Keratinocyte (primary cell): ENCODE data around the gene LIMS3. TPM values are rescaled to one million over a fixed set of nuclear protein-coding genes. Genes with fewer than 3 reads are reported as not detected.
"Not testable (repeated sequence)": the region's sequence is repeated elsewhere in the genome, so short reads cannot be mapped to it uniquely, and the experiment has no call there.

Experiments used
- DNase-seq: peaks from one replicate; pipeline ENCODE4 v3.0.0-alpha.2; 2011; ENCODE audit warnings: low read depth, missing footprints, low spot score
- FAIRE-seq: peaks from 2 replicates; lab custom pipeline; 2011; peaks lifted over from hg19 to GRCh38; lab: Jason Lieb, UNC
- H2AFZ ChIP-seq: 2 replicates; pipeline ENCODE4 v1.6.0; 2012; ENCODE audit warnings: low read length, control low read depth, inconsistent platforms; ENCODE audit not compliant: control insufficient read depth
- H3K27ac ChIP-seq: 2 replicates; pipeline ENCODE4 v1.5.1; 2011; ENCODE audit warnings: low read length; ENCODE audit not compliant: control insufficient read depth, insufficient read depth
- H3K27me3 ChIP-seq: 3 replicates; pipeline ENCODE4 v1.6.0; 2011; ENCODE audit warnings: low read length; ENCODE audit not compliant: control insufficient read depth, insufficient read depth; ENCODE audit errors: extremely low read depth
- H3K36me3 ChIP-seq, 2 experiments: 2 replicates in 1 of 2; 3 replicates in 1 of 2; pipeline ENCODE4 v1.5.1; 2011; ENCODE audit warnings: low read length in 2 of 2, mild to moderate bottlenecking in 1 of 2; ENCODE audit not compliant: control insufficient read depth in 2 of 2, insufficient read depth in 2 of 2; ENCODE audit errors: extremely low read depth in 1 of 2
- H3K4me1 ChIP-seq: 3 replicates; pipeline ENCODE4 v1.5.1; 2011; ENCODE audit warnings: low read length; ENCODE audit not compliant: control insufficient read depth, insufficient read depth; ENCODE audit errors: extremely low read depth
- H3K4me2 ChIP-seq: 3 replicates; pipeline ENCODE4 v1.6.0; 2011; ENCODE audit warnings: low read depth, low read length; ENCODE audit not compliant: control insufficient read depth, insufficient read depth; ENCODE audit errors: extremely low read depth
- H3K4me3 ChIP-seq, 3 experiments: fragments of 200-600 bp in 1 of 3; sonication (generic) in 1 of 3; 2 replicates in 2 of 3; 3 replicates in 1 of 3; pipeline ENCODE4 v1.5.1; 2011 to 2016; ENCODE audit warnings: low read length in 3 of 3, mild to moderate bottlenecking in 3 of 3, control low read depth in 2 of 3, inconsistent platforms in 1 of 3, low read depth in 1 of 3, mixed read lengths in 1 of 3, mixed run types in 1 of 3, moderate library complexity in 1 of 3; ENCODE audit not compliant: control insufficient read depth in 2 of 3, insufficient read depth in 2 of 3; ENCODE audit errors: extremely low read depth in 1 of 3
- H3K79me2 ChIP-seq: 2 replicates; pipeline ENCODE4 v1.6.0; 2012; ENCODE audit warnings: low read length; ENCODE audit not compliant: control insufficient read depth, insufficient read depth
- H3K9ac ChIP-seq: 3 replicates; pipeline ENCODE4 v1.6.0; 2011; ENCODE audit warnings: low read length; ENCODE audit not compliant: control insufficient read depth, insufficient read depth; ENCODE audit errors: extremely low read depth
- H3K9me1 ChIP-seq: 3 replicates; pipeline ENCODE4 v1.6.0; 2011; ENCODE audit warnings: low read length; ENCODE audit not compliant: control insufficient read depth, insufficient read depth; ENCODE audit errors: extremely low read depth
- H3K9me3 ChIP-seq: 2 replicates; pipeline ENCODE4 v1.5.1; 2012; ENCODE audit warnings: low read depth, low read length; ENCODE audit not compliant: control insufficient read depth
- H4K20me1 ChIP-seq: 3 replicates; pipeline ENCODE4 v1.6.0; 2011; ENCODE audit warnings: low read length; ENCODE audit not compliant: control insufficient read depth, insufficient read depth; ENCODE audit errors: extremely low read depth
- dilution Hi-C: fragments of 300-500 bp; cut with MboI; formaldehyde crosslinking; loops from one replicate; pipeline ENCODE4 v1.7.0; 2020; ENCODE audit warnings: low sequenced_read_pairs; ENCODE audit not compliant: extremely low pct_ligation_motif_present
- polyA plus RNA-seq, 5 experiments: library from polyadenylated mRNA; depleted of rRNA in 3 of 5; stranded (reverse) in 3 of 5; stranded (forward) in 1 of 5; unstranded in 1 of 5; fragments of >200 nt; gene quantifications; 1 replicate in 1 of 5; 2 replicates in 3 of 5; 3 replicates in 1 of 5; pipeline versions ENCODE4 v1.2.1 to v1.2.3, GENCODE V29; 2011 to 2012; ENCODE audit warnings: missing spikeins in 2 of 5, low read depth in 1 of 5, low replicate concordance in 1 of 5

LIMS3 gene
- polyA plus RNA-seq, 1 donor (not counting 4 experiments of a cell fraction or from before 2014, with no cell fraction given), result not detected

DNA sequence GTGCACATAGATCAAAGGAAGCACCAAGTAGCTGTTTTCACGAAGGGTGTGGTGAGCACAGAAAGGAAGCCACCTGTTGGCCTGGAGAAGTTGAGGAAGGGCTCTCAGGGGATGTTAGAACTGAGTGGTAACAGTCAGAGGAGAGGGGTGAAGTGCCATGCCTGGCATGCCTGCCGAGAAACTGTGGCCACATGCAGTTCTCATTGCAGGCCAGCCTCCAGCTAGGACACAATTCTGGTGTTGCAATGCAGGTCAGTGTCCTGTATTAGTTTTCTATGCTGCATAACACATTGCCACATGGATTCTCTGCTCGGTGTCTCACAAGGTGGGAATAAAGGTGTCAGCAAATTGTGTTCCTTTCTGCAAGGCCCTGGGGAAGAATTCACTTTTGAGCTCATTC is 46.9 kb downstream of the LIMS3 start:
- H3K27me3 ChIP-seq, H3K4me3 ChIP-seq, DNase-seq, H4K20me1 ChIP-seq, H2AFZ ChIP-seq, H3K9me3 ChIP-seq, H3K27ac ChIP-seq, H3K9me1 ChIP-seq, dilution Hi-C loops, H3K4me1 ChIP-seq, H3K79me2 ChIP-seq, FAIRE-seq, H3K9ac ChIP-seq, H3K4me2 ChIP-seq, H3K36me3 ChIP-seq: not testable (repeated sequence)

DNA sequence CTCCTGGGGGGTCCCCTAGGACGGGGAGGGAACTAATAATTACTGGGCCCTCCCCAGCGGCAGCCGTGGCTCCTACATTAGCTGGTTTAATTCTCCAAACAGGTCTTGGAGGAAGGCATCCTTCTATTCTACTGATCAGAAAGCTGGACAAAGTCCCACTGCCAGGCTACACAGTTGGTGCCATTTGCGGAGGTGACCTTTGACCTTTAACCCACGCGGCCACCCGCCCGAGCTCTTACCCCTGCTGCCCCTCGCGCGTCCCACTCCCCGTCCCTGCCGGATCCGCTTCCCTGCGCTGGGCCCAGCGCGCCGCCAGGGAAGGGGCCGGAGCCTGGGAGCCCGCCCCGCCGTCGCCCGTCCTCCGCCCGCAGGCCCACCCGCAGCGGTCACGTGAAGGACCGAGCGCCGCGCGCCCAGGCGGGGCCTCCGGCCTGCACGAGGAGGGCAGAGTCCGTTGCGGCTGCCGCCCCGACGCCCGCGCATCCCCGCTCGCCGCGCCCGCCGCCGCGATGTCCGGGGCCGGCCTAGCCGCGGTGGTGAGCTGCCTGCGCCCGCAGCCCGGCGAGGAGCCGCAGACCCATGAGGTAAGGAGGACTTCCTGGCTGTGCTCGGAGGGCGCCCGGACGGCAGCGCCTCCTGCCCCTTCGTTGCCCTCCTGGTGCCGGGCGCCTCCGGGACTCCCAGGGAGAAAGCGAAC is 48.9 kb downstream of the LIMS3 start:
- H3K27me3 ChIP-seq, H3K4me2 ChIP-seq, DNase-seq, H3K27ac ChIP-seq, H3K36me3 ChIP-seq, H3K9me1 ChIP-seq, H3K9me3 ChIP-seq, H3K4me1 ChIP-seq, H4K20me1 ChIP-seq, dilution Hi-C loops, H3K79me2 ChIP-seq, H3K9ac ChIP-seq, H3K4me3 ChIP-seq, FAIRE-seq, H2AFZ ChIP-seq: not testable (repeated sequence)

DNA sequence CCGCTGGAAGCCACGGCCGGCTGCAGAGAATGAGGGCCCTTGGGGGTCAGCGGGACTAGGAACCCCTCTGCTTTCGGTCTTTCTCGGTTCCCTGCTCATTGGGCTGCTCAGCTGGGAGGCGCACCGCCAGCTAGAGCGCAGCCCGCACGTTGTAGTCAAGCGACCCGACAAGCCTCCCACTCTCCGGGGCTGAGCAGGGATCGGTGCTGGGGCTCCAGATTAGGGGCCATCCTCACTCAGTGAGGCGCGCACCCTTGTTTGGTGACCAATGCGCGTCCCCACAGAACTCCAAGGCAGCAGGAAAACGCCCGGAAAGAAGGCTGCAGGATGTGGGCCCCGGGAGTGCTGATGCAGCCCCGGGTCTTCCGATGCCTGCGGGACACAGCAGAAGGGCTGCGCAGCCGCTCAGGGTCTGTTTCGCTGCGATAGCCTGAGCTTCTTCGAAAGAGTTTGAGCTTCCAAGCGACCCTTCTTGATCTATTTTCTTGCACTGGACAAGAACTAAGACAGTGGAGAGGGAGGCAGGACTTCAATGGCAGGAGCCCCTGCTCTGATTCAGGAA is 49.6 kb downstream of the LIMS3 start:
- FAIRE-seq, H3K79me2 ChIP-seq, H3K9me1 ChIP-seq, H3K4me2 ChIP-seq, dilution Hi-C loops, H2AFZ ChIP-seq, H3K4me1 ChIP-seq, H3K9me3 ChIP-seq, H3K27me3 ChIP-seq, H3K9ac ChIP-seq, H3K4me3 ChIP-seq, H4K20me1 ChIP-seq, H3K36me3 ChIP-seq, DNase-seq, H3K27ac ChIP-seq: not testable (repeated sequence)

GRCh38 chr2:109950146-109950843 is 51.8 kb downstream of the LIMS3 start:
- H3K4me3 ChIP-seq, H3K79me2 ChIP-seq, H2AFZ ChIP-seq, H3K27ac ChIP-seq, H3K9me1 ChIP-seq, H3K9ac ChIP-seq, FAIRE-seq, H3K4me2 ChIP-seq, DNase-seq, H3K9me3 ChIP-seq, dilution Hi-C loops, H4K20me1 ChIP-seq, H3K4me1 ChIP-seq, H3K36me3 ChIP-seq, H3K27me3 ChIP-seq: not testable (repeated sequence)

GRCh38 chr2:109963942-109964341 is 65.5 kb downstream of the LIMS3 start:
- FAIRE-seq, H3K27me3 ChIP-seq, H3K79me2 ChIP-seq, H3K4me3 ChIP-seq, H2AFZ ChIP-seq, H3K4me1 ChIP-seq, H3K9me1 ChIP-seq, dilution Hi-C loops, H3K27ac ChIP-seq, H3K4me2 ChIP-seq, H4K20me1 ChIP-seq, H3K9ac ChIP-seq, DNase-seq, H3K9me3 ChIP-seq, H3K36me3 ChIP-seq: not testable (repeated sequence)
